ENCODE results near the gene MEGF6.

The MEGF6 gene

DNA sequence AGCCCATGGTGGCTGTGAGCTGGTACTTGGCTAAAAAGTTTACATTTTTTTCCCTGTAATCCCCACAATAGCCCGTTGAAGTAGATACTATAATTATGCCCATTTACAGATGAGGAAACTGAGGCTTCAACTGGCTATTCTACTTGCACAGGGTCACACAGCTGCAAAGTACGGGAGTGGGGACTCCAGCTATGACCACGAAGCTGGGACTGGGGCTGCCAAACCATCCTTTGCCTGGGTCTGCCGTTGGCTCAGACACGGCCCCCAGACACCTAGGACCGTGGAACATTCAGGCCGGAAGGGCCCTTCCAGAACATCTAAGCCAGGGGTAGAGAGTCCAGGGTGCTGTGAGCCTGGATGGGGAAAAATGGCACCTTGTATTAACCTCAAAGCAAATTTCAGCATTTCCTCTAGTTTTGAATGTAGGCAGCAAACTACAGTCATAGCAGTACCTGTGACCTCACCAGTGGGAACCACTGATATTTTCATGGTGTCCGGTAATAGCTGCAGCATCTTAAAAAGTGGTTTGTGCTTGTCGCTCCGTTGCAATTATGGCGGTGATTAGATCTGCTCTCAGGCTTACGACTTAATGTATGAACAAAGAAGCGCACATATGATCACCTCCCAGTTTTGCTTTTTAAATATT, 45.3 kb upstream of the MEGF6 start:
- no peak for TF ChIP-seq ZFX (IDR thresholded peaks at IDR 0.05; ENCODE audit: borderline replicate concordance)
- TF ChIP-seq, protein P1, sequence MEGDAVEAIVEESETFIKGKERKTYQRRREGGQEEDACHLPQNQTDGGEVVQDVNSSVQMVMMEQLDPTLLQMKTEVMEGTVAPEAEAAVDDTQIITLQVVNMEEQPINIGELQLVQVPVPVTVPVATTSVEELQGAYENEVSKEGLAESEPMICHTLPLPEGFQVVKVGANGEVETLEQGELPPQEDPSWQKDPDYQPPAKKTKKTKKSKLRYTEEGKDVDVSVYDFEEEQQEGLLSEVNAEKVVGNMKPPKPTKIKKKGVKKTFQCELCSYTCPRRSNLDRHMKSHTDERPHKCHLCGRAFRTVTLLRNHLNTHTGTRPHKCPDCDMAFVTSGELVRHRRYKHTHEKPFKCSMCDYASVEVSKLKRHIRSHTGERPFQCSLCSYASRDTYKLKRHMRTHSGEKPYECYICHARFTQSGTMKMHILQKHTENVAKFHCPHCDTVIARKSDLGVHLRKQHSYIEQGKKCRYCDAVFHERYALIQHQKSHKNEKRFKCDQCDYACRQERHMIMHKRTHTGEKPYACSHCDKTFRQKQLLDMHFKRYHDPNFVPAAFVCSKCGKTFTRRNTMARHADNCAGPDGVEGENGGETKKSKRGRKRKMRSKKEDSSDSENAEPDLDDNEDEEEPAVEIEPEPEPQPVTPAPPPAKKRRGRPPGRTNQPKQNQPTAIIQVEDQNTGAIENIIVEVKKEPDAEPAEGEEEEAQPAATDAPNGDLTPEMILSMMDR (IDR thresholded peaks at IDR 0.05): no peak
- no peak overlapping the region for H3K27ac ChIP-seq

DNA sequence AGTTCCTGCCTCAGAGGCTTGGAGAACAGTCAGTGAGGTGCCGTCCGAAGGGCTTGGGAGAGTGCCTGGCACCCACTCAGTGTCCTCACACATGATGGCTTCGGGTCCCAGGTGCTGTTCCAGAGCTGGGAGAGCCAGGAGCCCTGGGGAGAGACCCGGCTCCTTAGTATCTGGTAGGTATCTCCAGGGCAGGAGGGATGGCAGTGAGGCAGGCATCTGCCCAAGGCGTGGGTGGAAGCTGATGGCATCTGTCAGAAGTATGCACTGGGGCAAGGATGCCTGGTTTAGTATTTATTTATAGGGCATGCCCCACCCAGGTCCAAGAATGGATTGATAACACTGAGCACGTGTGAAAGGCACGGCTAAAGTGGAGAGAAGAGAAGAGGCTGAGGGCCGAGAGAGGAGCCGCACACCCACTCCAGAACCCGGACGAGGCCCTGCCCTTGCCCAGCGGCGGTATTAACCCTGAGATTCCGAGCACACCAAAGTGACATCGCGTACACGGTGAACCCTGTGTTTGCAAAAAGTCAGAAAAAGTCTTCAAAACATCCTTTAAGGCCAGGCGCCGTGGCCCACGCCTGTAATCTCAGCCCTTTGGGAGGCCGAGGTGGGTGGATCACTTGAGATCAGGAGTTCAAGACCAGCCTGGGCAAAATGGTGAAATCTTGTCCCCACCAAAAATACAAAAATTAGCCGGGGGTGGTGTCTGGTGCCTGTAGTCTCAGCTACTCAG, 43.4 kb upstream of the MEGF6 start:
- no peak for TF ChIP-seq ZFX (IDR thresholded peaks at IDR 0.05; ENCODE audit: borderline replicate concordance)
- TF ChIP-seq, protein P1 (IDR thresholded peaks at IDR 0.05): no peak
- no peak overlapping the region for H3K27ac ChIP-seq

DNA sequence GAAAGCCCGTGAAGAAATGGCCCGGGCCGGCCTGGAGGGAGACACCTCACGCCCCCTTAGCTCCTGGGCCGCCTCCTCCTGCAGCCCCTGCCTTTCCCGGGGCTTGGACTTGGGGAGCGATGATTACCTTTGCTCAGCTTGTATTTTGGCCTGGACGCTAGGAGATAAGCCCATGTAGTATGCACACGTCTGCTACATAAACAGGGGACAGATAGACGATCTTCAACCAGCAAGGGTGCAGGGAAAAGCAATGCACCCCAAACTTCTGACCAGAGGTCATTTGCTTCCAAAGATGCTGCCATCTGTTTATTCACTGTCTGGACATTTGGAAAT, 41.9 kb upstream of the MEGF6 start:
- TF ChIP-seq, protein P1 (IDR thresholded peaks at IDR 0.05): no peak
- TF ChIP-seq ZFX (IDR thresholded peaks at IDR 0.05; ENCODE audit: borderline replicate concordance): no peak
- H3K27ac ChIP-seq: no peak overlapping the region

DNA sequence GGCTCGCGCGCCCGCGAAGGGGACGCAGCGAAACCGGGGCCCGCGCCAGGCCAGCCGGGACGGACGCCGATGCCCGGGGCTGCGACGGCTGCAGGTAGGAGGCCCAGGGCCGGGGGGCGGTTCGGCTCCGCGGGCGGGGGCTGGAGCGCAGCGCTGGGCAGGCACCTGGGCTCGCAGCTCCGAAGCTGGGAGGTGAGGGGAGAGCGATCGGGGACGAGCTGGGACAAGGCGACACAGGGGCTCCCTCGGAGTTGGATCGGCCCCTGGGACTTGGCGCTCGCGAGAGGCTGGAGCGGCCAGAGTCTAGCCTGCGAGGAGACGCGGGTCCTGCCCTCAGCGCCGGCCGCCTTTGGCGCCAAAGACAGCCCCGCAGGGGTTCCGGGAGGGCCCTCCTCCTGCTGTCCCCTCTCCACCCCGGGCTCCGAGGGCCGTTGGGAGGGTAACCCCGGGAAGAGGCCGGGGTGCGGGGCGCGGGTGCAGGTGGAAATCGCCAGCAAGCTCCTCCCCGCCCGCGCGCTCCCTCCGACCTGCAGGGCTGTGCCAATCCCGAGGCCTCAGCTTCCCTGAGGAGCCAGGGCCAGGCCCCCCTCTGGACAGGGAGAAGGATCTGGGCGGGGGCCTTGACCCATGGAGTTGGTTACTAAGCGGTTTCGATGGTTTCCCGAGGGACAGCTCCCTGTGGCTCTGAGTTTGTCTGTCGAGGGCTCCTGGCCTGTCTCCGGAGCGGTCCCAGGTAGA, 41.4 kb upstream of the MEGF6 start:
- no peak for TF ChIP-seq ZFX (IDR thresholded peaks at IDR 0.05; ENCODE audit: borderline replicate concordance)
- TF ChIP-seq, protein P1 (IDR thresholded peaks at IDR 0.05): no peak
- H3K27ac ChIP-seq: no peak overlapping the region

DNA sequence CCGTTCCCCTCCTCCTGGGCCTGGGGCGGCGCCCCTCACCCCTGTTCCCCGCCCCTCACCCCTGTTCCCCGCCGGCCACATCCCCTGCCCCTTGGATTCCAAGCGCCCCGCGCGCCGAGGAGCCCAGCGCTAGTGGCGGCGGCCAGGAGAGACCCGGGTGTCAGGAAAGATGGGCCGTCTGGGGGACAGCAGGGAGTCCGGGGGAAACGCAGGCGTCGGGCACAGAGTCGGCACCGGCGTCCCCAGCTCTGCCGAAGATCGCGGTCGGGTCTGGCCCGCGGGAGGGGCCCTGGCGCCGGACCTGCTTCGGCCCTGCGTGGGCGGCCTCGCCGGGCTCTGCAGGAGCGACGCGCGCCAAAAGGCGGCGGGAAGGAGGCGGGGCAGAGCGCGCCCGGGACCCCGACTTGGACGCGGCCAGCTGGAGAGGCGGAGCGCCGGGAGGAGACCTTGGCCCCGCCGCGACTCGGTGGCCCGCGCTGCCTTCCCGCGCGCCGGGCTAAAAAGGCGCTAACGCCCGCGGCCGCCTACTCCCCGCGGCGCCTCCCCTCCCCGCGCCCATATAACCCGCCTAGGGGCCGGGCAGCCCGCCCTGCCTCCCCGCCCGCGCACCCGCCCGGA, 40.7 kb upstream of the MEGF6 start, which contains the start of gene TP73:
Gene TP73, plus strand, starts transcription at position 587 of the 618 bp plus-strand sequence. CDS start 29,850 bp downstream, outside the sequence.
- TF ChIP-seq ZFX (IDR thresholded peaks at IDR 0.05; ENCODE audit: borderline replicate concordance): no peak
- TF ChIP-seq, protein P1 (IDR thresholded peaks at IDR 0.05): no peak

DNA sequence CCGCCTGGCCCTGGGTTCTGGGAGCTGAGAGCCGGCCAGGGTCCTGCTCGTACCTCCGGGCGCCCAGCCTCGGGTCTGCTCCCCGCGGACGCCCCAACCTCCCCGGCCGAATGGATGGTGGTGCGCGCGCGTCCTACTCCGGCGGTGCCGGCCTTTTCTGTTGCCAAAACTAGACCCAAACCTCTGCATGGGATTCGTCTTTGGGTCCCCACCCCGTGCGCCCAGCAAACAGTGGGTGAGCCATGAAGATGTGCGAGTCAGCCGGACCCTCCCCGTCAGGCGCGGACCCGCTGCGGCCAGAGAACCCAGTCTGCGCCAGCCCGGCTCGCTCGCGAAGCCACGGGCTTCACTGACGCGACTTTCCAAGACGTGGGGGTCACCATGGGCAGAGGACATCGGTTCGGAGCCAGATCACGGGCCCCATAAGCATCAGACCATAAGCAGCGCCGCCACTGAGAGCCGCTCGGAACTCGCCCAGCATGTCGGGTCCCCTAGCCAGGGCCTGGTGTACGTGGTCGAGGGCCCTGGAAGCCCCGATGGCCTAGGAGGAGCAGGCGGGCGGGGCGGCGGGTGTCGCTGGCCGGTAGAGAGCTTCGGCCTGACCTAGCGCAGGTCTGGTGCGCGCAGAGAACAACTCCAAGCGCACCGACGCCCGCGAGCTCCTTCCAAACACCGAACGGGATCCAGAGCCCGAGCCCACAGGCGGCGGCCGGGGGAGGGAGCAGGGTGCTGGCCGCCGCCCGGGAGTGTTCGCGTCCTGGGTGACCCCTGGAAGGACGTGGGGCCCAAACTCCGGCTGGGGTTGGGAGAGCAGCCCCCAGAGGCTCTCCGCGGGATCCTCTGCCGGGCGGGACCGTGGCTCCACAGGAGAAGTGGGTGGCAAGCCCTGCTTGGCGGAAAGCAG, 40.0 kb upstream of the MEGF6 start:
- TF ChIP-seq ZFX (IDR thresholded peaks at IDR 0.05; ENCODE audit: borderline replicate concordance): no peak
- TF ChIP-seq, protein P1 (IDR thresholded peaks at IDR 0.05): no peak
- H3K27ac ChIP-seq: no peak overlapping the region

More for the DNA sequence above, 40.7 kb upstream of the MEGF6 start, which contains the start of gene TP73:
- H3K27ac ChIP-seq: no peak within 1 kb of the TSS
